IPS DF 4.7 (cell line): ENCODE results near the gene MYL12A.
"Not testable (repeated sequence)": the region's sequence is repeated elsewhere in the genome, so short reads cannot be mapped to it uniquely, and the experiment has no call there.

ENCODE experiments used
- DNase-seq: peaks from one replicate; pipeline ENCODE4 v3.0.0-alpha.2; 2013; ENCODE audit warnings: low spot score; ENCODE audit errors: extremely low read depth

MYL12A gene

DNA sequence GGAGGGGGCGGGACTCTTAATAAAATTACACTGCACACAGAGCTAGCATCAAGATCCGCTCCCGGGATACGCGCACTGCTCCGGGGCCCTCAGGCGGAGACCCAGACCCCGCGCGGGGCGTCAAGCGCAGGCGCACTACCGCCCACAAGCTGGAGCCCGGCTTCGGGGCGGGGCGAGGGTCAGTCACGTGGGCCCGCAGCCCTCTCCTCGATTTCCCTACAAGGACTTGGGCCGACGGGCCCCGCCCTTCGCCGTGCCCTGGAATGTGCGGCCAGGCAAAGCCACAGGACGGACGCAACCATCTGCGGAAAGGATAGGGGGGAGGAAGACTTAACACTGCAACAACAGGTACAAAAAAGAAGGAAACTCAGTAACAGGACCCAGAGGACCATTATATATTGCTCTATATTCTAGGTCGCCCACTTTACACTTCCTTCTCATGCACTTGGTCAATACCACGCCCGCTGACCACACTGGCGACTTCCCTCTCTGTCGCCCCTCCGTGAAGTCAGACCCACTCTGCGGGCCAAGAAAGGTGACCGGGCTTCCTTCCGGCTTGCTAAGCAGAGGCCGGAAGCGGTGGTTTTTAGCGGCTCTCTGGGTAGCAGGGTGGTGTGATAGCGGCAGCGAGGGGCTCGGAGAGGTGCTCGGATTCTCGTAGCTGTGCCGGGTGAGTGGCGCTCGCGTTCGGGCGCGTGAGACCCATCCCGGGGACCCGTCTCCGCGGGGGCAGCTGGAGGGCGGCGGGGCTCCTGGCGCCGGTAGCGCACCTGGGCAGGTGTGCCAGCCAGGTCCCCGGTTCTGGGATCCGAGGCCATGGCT lies at the start of gene MYL12A:
Gene MYL12A (plus strand): TSS at position 562 of the 822 bp plus-strand sequence. CDS start 5,447 bp downstream, outside the sequence.
- DNase-seq = peak; percentile 90

DNA sequence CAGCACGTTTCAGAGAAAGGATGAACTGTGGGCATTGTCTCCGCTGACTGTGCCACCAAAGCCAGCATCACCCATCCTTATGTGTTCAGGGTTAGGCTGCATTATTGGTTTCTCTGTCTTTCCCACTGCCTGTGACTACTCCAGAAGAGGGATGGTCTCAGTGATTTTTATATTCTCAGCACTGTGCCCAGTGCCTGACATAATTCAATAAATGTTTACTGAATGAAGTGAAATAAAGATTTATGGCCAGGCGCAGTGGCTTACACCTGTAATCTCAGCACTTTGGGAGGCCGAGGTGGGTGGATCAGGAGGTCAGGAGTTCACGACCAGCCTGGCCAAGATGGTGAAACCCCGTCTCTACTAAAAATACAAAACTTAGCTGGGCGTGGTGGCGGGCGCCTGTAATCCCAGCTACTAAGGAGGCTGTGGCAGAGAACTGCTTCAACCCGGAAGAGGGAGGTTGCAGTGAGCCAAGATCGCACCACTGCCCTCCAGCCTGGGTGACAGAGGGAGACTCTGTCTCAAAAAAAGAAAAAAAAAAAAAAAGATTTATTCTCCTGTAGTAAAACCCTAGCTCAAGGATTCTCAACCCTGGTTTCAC lies 49.2 kb upstream of the MYL12A start:
- not testable (repeated sequence) for DNase-seq

DNA sequence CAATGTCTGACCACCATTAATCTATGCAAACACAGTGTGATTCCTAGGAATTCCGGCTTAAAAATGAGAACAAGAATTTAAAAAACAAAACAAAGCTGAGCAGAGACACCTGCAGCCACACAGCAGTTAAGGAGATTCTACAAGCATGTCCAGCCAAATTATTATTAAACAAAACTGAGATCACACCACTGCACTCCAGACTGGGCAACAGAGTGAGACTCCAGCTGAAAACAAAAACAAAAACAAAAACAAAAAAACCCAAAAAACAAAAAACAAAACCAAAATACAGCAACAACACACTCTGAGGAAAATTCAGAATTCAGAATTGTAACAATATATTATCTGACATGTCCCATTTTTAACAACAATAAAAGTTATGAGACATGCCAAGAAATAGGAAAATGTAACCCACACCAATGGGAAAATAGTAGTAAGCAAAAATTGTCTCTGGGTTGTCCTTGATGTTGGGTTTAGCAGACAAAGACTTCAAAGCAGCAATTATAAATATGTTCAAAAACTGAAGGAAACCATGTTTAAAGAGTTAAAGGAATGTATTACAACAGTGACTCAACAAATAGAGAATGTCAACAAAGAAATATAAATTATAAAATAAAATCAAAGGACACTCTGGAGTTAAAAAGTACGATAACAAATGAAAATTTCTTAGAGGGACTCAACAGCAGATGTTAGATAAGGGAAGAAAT lies 47.5 kb upstream of the MYL12A start:
- no peak for DNase-seq

DNA sequence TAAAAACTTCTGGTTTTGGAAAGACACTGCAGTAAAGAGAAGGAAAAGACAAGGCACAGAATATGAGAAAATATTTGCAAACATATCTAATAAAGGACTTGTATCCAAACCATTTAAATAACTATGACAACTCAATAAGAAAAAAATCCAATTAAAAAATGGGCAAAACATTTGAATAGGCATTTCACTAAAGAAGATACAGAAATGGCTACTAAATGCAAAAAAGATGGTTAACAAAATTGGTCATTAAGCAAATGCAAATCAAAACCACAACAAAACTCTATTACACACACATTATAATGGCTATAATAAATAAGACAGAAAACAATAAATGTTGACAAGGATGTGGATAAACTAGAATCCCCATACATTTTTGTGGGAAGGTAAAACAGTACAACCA lies 42.4 kb upstream of the MYL12A start:
- DNase-seq = no peak

DNA sequence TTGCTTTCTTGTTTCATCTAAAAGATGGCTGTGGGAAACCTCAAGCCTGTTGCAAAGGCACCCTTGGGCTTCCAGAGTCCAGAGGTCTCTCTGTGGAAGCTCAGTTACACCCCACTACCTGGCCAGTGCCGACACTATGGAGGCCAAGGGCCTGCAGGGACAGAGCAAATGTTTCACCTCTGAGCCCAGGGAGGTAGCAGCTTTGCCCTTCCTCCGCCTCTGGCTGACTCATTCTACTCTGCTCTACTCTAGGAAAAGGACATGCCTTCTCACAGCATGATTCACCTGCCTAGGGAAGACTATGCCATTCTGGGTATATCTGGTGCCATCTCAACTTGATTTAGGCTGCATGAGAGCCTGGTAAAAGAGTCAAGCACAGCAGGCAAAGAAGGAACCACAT lies 40.0 kb upstream of the MYL12A start:
- no peak for DNase-seq

DNA sequence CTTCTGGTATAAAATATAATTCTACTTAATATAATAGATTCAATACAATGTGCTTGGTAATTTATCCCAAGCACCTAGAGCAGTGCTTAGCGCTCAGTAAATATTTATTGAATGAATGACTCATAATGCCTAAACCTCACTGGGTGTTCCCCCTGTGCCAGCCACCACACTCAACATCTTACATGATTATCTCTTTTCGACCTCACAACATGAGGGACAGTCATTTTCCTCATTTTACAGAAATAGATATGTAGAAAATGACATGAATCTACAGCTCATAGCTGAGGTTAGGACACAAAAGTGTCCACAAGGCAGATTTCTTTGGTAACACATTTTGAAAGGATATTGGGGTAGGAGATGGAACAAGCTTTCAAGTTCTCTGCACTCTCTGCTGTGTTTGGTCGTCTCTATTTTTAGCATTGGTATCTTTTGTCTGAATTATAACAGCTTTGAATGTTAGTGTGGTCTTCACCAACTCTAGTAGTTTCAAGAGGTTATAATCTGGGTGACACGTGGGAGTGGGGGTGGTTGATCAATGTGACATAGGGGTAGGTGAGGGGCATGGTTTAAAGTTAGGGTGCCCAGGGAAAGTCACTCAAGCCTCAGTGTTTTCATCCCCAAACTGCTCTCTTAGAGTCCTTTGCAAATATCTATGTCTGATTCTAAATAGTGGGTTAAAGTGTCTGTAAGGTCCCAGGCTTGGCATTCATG lies 37.6 kb upstream of the MYL12A start:
- DNase-seq = no peak

DNA sequence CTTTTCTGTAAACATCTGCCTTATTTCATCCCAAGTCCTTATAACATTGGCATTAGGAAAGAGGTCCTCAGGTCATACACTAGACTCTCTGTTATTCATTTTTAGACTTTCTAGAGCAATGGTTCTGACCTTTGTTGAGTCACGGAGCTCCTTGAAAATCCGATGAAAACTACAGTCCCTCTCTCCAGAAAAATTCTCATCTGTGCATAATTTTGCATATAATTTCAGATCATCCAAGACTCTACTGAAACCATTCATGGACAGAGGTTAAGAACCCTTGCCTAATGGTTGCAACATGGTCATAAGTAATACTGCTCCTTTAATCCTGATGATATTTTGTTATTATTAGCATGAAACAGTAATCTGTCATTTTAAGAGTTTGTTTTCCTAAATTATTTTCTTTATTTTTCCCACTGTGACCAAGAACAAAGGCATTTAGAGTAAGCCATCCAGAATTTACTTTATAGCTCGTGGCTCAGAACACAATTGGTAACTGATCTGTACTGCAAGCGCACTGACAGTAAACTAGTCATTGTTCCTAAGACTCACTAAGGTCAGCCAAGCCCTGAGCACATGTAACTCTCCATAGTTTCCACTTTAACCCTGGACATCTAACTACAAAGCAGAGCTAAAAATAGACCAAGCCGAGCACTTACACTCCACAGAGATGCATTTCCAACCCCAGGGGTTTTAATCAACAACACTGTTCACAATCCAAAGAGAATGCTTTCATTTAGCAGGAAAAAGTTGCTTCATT lies 36.2 kb upstream of the MYL12A start:
- no peak for DNase-seq

DNA sequence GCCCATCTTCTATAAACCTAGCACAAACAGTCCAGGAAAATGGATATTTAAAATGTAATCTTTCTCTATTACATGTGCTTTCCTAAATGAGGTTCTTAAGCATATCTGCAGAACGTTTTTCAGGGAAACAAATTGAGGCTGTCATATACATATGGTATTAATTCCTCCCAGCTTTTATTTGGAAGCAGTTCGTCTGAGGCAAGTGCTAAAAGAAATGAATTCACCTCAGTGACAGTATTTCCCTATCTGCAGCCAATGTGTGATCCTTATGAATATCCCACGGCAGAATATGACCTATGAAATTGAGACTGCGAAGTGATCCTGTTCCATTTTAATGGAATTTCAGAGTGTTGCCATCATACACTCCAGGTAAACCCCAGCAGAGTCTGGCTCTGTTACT lies 34.9 kb upstream of the MYL12A start:
- no peak for DNase-seq

DNA sequence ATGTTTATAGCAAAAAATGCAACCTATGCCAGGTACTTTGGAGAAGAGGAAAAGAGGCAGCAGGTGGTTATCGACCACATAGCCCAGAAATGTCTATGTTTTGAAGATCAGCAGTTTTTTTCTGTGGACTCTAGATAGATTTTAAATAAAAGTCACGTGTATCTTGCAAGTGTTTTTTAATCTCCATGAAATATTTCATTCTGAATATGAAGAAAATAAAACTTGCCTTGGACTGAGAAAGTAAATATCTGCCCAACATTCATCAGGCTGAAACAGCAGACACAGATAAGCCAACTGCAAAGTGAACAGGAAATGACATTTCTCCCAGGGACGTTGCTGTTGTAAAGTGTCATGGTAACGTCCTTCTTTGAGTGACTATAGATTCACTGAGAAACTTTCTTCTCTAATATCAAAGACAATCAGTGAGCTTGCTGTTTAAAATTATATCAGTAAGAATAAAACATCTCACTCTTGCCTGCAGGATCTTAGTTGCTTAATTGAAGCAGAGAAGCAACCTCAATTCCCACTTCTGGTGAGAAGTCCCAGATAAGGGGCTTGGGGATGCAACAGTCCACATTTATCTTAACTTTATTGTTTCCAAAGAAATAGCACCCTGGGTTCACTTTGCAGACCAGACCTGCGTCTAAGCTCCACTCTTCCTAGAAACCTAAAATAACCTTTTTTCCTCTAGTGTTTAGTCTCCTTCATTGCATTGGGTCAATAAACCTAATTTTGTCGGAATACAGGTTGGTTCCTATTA lies 34.1 kb upstream of the MYL12A start:
- DNase-seq = no peak

DNA sequence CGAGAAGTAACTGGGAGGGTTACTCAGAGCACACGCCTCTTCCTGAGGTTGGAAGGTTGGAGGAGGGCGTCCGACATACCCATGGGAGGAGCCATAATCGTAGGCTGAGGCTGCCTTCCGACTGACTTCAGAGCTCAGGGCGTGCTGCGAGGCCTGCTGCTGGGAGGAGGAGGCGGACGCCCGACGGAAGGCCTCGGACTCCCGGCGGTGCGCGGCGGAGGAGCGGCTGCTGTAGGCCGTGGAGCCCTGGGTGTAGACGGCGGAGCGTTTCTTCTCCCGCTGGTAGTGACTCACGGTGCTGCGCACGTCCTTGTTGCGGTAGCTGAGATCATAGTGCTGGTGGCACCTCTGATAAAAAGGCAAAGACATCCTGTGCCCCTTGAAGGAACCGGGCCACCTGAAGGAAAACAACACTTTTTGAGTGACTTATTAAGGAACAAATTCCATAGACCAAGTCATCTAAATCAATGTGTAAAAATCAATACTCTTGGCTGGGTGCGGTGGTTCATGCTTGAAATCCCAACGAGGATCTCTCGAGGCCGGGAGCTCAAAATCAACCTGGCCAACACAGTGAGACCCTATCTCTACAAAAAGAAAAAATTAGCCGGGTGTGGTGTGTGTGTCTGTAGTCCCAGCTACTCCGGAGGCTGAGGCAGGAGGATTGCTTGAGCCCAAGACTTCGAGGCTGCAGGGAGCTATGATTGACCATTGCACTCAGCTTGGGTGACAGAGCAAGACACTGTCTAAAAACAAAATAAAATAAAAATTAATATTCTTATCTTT lies 32.6 kb upstream of the MYL12A start:
- DNase-seq = no peak

DNA sequence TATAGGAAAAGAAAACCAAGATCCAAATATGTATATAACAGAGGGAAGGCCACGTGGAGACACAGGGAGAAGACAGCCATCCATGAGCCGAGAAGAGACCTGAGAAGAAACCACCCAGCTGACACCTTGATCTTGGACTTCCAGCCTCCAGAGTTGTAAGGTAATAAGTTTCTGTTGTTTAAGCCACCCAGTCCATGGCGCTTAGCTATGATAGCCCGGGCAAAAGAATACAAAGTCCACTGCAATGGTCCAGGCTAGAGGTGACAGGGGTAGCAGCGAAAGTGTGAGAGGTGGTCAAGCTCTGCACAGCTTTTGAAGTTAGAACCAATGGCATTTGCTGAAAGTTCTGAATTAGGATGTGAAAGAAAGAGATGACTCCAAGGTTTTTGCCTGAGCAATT lies 30.6 kb upstream of the MYL12A start:
- no peak for DNase-seq

DNA sequence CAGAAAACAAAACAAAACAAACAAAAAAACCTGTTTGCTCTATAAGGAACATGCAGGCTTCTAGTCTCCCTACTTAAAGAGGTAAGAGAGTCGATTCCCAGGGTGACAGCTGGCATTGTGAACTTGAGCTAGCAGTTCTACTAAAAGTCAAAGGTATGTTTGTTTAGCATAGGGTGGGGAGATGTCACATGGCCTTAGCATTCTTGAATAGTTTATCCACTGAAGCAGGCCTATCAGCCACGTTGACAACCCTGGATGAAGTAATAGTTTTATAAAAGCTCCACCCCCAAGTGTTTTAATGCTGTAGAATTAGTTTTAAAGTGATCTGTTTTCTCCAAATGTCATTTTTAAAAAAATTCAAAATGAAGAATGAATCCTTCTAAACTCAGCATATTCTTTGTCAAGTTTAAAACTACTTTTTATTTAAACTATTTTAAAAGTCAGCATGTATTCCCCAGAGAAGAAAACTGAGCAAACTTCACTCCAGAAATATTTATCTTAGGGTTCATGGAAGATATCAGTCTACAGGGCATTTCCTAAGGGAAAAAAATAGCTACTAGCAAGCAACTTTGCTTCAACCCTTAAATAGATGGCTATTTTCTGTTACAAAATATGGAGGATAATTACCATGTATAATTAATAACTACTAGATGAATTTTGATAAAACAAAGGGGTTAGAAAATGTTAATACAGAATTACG lies 29.5 kb upstream of the MYL12A start:
- no peak for DNase-seq

DNA sequence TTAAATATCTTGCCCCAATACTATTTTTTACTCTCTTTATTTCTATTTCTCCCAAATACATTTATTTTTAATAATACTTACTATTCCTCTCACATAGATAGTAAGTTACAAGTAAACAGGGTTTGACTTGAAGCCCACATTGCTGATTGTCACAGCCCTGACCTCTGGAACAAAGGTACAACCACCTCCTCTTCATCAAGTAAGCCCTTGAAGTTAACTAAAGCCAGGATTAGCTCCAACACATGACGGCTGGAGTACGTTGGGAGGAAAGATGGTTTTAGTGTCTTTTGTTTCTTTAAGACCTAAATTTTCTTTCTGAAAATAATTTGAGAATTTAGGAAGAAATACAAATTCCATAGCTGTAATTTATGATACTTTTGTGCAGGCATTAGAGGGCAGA lies 28.8 kb upstream of the MYL12A start:
- no peak for DNase-seq

DNA sequence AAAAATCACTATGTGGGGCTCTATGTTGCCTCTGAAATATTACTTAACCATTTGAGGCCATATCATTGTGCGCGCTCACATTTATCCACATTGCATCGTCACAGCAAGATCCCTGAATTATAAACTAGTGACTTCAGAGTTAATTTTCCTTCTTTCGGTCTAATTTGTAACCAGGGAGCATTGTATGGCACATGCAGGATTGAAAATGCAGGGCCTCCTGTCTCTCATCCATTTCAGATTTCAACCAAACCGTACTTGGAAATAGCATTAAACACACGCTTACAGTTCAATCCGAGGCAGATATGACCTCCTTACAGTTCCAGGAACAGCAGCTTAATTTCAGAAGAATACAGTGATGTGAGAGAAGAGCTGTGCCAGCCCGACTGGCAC lies 28.4 kb upstream of the MYL12A start:
- no peak for DNase-seq

DNA sequence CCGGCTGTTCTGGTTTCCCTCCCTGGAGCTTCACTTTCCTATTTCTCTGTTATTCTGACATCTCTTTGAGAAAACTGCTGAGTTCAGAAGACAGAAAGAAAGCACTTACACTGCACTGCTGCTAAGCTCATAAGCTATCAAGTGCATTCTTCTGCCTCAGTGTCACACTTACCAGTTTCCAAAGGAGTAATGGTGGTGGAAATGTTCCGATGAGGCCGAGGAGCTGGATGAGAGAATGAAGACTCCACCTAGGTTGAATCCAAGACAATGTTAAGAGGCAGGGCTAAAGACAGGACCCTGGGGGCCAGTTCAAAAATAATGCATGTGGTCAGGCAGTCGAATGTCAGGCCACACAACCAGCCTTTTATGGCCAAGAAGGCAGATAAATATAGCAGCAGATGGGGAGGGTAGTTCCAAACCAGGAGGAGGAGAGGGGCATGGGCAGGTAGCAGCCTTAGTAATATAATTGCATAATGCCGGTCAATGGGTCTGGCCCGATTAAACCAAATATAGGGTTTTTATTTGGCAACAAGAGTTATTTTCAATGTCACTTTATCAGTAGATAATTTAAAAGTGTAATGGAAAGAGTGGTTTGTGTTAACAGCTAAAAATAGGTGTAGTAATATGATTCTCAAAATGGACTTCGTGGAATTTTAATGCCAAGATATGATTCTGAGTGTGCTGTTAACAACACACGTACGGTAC lies 27.8 kb upstream of the MYL12A start, which contains the start of gene MYOM1:
Gene MYOM1 (minus strand): TSS at position 338 of the 705 bp plus-strand sequence. CDS start 4,745 bp downstream, outside the sequence.
- DNase-seq = no peak

DNA sequence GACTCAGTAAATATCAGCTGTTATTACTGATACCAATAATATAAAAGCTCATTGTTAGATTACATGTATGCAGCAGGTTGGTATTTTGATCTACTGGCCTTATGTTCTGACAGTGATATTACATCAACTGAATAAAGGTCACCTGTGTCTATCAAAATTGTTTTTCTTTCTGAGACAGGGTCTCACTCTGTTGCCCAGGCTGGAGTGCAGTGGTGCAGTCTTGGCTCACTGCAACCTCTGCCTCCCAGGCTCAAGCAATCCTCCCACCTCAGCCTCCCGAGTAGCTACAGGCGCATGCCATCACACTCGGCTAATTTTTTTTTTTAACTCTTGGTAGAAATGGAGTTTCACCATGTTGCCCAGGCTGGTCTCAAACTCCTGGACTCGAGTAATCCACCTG lies 26.7 kb upstream of the MYL12A start:
- DNase-seq = not testable (repeated sequence)

DNA sequence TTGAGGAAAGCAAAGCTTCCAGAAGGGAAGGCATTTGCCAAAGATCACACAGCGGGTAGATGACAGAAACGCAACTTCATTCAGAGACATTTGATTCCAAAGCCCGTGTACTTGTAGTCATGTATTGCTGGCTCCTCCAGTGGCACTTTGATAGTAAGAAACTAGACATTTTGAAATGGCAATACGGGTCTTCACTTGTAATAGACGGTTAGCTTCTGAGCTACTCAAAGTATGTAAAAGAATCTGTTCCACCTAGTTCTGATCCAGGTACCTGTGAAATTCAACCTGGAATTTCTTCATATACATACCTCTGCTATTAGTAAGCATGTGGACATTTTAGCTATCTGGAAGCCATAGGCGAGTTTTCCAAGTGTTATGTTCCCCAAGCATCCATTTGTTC lies 26.1 kb upstream of the MYL12A start:
- DNase-seq = no peak

DNA sequence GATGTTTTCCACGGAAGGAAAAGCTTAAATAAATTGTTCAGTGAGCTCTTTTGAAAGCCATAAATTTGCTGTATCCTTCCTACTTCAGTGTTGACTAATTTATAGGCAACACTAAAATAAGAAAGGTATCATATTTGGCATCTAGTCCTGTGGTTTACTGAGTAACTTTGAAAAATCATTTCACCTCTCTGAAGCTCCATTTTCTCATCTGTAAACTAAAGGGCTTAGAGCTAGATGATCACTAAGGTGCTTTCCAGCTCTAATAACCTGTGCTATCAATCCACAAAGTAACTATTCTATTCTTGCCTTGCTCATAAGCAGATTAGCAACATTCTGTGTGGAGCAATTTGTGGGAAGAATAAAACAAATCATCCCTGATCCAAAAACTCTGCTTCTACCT lies 24.2 kb upstream of the MYL12A start:
- DNase-seq = no peak
